Measurements from ENCODE around the gene VWA5B1.

The VWA5B1 gene

GRCh38 chr1:20399606-20400180 lies 109.0 kb downstream of the VWA5B1 start:
- DNase-seq = no peak

GRCh38 chr1:20400341-20401177 lies 109.9 kb downstream of the VWA5B1 start:
- no peak for DNase-seq

- DNase-seq = no peak
Measured at GRCh38 chr1:20401405-20402010, 110.8 kb downstream of the VWA5B1 start.

GRCh38 chr1:20402585-20403422 lies 112.1 kb downstream of the VWA5B1 start:
- DNase-seq = no peak

GRCh38 chr1:20403423-20404145 lies 112.9 kb downstream of the VWA5B1 start:
- DNase-seq = no peak

- DNase-seq = no peak
Measured at GRCh38 chr1:20404466-20404865, 113.8 kb downstream of the VWA5B1 start.

All from NCI-H2107 (cell line).